Hepatocyte (in vitro differentiated cells): ENCODE measurements around the gene RPP40.

Experiments used
- CTCF ChIP-seq: fragments of 200-600 bp; sonication (generic); IDR thresholded peaks from 2 replicates; pipeline ENCODE4 v1.5.1; 2016; ENCODE audit warnings: antibody characterized with exemption, mild to moderate bottlenecking; ENCODE audit not compliant: poor library complexity
- EZH2 ChIP-seq: fragments of 200-600 bp; sonication (generic); IDR thresholded peaks from 2 replicates; pipeline ENCODE4 v1.6.1; 2016; ENCODE audit warnings: antibody characterized with exemption, mild to moderate bottlenecking, borderline replicate concordance
- EZH2phosphoT487 ChIP-seq: fragments of 200-600 bp; sonication (generic); IDR thresholded peaks from one replicate; pipeline ENCODE4 v1.6.1; 2018; ENCODE audit warnings: antibody characterized with exemption, mild to moderate bottlenecking, low read depth, moderate library complexity; ENCODE audit not compliant: unreplicated experiment, severe bottlenecking

GRCh38 chr6:4946521-4946920 is 57.3 kb downstream of the RPP40 start:
- TF ChIP-seq CTCF (no peak), EZH2phosphoT487 (no peak), EZH2 (no peak)
